GM12875 (cell line): ENCODE data around the gene DHDDS.
A peak's percentile ranks its signal among the peaks of the same experiment; 100 is the strongest.

Source experiments
- H3K4me3 ChIP-seq: one replicate; pipeline ENCODE4 v1.5.1; 2011; ENCODE audit warnings: low read depth, low read length, control low read depth
- CTCF ChIP-seq: IDR thresholded peaks from 2 replicates; pipeline ENCODE4 v1.5.1; 2011; ENCODE audit warnings: low read depth, mild to moderate bottlenecking, control low read depth, inconsistent platforms, low read length, moderate library complexity, borderline replicate concordance; ENCODE audit not compliant: insufficient read depth

Gene DHDDS

DNA sequence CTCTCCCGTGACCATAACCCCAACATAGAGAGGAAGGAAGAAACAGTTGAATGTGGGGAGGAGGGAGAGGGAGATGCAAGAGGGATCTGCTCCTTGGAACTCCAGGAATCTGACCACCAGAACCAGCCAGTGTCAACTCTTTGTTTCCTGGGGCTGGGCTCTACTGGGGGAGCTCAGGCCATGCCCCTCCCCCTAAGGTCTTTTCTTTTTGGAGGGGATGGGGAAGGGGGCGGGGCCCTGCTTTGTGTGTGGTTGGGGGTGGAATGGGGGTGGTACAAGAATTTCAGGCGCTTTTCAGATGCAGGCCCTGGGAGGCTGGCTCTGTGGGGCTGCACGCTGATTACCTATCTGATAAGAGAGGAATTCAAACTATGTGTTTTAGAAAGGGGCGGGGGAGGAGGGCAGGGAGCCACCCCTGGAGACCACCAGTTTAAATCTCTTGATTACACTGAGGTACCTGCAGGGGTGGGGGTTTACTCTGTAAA, 13.2 kb upstream of the DHDDS start:
- H3K4me3 ChIP-seq: no peak overlapping the region
- no peak for TF ChIP-seq CTCF

DNA sequence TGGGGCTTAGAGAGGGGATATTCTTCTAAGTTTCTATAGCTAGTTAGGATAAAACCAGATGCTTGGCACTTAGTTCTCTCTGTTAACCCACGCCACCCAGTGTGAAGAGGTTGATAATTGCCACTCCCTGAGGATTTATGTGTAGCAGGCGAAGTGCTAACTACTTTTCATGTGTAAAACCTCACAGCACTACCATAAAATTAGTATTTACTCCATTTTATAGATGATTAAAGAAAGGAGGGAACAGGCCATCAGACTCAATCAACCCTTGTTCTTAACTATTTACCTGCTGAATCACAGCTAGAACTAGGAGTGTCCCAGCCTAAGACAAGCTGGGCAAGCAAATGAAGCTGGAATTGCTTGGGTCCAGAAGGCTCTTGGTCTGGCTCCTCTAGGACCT, 12.6 kb upstream of the DHDDS start:
- H3K4me3 ChIP-seq: no peak overlapping the region

GRCh38 chr1:26429721-26430120, 2.4 kb upstream of the DHDDS start:
- no peak for TF ChIP-seq CTCF
- H3K4me3 ChIP-seq: no peak overlapping the region

More for the DNA sequence above, 12.6 kb upstream of the DHDDS start:
- TF ChIP-seq CTCF: no peak

GRCh38 chr1:26432793-26433192, 672 bp downstream of the DHDDS start:
- H3K4me3 ChIP-seq: peak overlapping the region; percentile 62
- no peak for TF ChIP-seq CTCF

DNA sequence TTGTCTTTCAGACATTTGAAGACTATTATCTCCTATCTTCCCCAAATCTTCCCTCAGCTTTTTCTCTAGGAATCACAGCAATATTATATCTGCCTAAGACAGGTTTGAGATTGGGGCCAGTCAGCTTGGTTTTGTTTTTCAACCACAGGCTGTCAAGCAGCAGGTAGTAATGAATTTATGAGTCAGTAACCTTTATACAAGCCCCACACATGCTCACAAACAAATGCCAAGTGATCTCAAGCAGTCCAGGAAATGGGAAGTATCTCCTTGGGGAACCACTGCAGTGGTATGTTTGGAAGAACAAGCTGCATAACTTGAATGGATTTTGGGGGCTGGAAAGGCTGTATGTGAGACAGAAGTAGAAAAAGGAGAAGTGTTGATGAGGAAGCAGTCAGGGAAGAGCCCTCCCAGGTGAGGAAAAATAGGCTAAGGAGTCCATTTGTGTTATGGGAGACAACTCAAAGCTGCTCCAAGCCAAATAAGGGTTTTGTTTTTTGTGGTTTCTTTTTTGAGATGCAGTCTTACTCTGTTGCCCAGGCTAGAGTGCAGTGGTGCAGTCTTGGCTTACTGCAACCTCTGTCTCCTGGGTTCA, 2.1 kb downstream of the DHDDS start:
- H3K4me3 ChIP-seq: no peak overlapping the region
- no peak for TF ChIP-seq CTCF

GRCh38 chr1:26438041-26438440, 5.9 kb downstream of the DHDDS start:
- no peak for TF ChIP-seq CTCF
- no peak overlapping the region for H3K4me3 ChIP-seq

DNA sequence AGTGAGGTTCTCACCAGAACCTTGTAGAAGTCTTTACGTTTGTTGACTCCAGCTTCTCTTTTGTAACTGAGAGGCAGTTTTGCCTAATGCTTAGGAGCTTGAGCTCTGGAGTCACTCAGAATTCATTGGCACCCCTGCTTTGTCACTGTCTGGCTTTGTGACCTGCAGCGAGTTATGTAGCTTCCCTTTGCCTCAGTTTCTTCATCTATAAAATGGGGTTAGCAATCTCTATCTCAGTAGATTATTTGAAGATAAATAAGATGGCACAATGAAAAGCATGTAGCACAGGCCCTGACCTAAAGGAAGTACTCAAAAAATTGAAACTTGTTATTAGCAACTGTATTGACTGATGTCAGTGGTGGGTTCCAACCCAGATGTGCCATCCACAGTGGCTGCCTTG, 8.1 kb downstream of the DHDDS start:
- no peak for TF ChIP-seq CTCF

More for the DNA sequence above, 8.1 kb downstream of the DHDDS start:
- H3K4me3 ChIP-seq: no peak overlapping the region
